ENCODE measurements around the gene ZNF775.

The ZNF775 gene

GRCh38 chr7:150360363-150361058 lies 18.6 kb upstream of the ZNF775 start:
- H3K27me3 ChIP-seq (ENCODE audit: control insufficient read depth, insufficient read depth, low read length, poor library complexity, severe bottlenecking) = no peaks in the 10 kb centered on the region
- H3K27ac ChIP-seq (ENCODE audit: insufficient read depth, low read depth, low read length, poor library complexity, severe bottlenecking) = no peak overlapping the region
- no peaks in the 10 kb centered on the region for H3K36me3 ChIP-seq (ENCODE audit: control insufficient read depth, insufficient read depth, low read length)
- WGBS, 2 experiments = 85 to 86% methylated on average over 5 of the region's 5 CpGs
- no peaks in the 10 kb centered on the region for H3K9me3 ChIP-seq (ENCODE audit: control insufficient read depth, low read length)
- H3K4me3 ChIP-seq (ENCODE audit: insufficient read depth, low read depth, low read length) = no peak overlapping the region
- peaks cover 16% of the 10 kb centered on the region for H3K4me1 ChIP-seq (ENCODE audit: control insufficient read depth, insufficient read depth, low read length)

DNA sequence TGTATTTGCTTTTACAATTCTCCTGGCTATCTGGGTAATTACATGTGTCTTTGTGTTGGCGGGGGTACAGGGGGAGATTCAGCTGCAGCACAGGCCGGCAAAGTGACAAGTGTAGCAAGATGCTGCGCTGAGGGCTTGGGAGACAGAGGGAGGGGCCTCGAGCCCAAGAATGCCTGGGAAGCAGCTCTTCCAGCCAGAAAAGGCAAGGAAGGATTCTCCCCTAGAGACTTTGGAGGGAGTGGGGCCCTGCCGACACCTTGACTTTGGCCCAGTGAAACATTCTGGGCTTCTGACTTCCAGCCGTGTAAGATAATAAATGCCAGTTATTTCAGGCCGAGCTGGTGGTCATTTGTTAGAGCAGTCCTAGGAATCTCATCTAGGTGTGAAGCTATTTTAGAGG lies 17.7 kb upstream of the ZNF775 start:
- H3K36me3 ChIP-seq (ENCODE audit: control insufficient read depth, insufficient read depth, low read length) = no peaks in the 10 kb centered on the region
- no peaks in the 10 kb centered on the region for H3K9me3 ChIP-seq (ENCODE audit: control insufficient read depth, low read length)
- no peaks in the 10 kb centered on the region for H3K27me3 ChIP-seq (ENCODE audit: control insufficient read depth, insufficient read depth, low read length, poor library complexity, severe bottlenecking)
- peak overlapping the region; percentile 16 for H3K27ac ChIP-seq (ENCODE audit: insufficient read depth, low read depth, low read length, poor library complexity, severe bottlenecking)
- 43 to 46% methylated on average over 7 of the region's 7 CpGs for WGBS, 2 experiments
- no peak overlapping the region for H3K4me3 ChIP-seq (ENCODE audit: insufficient read depth, low read depth, low read length)
- H3K4me1 ChIP-seq (ENCODE audit: control insufficient read depth, insufficient read depth, low read length) = peaks cover 16% of the 10 kb centered on the region

- H3K27ac ChIP-seq (ENCODE audit: insufficient read depth, low read depth, low read length, poor library complexity, severe bottlenecking) = peak overlapping the region; percentile 16
These were observed 17.1 kb upstream of the ZNF775 start for GRCh38 chr7:150361807-150362621.

DNA sequence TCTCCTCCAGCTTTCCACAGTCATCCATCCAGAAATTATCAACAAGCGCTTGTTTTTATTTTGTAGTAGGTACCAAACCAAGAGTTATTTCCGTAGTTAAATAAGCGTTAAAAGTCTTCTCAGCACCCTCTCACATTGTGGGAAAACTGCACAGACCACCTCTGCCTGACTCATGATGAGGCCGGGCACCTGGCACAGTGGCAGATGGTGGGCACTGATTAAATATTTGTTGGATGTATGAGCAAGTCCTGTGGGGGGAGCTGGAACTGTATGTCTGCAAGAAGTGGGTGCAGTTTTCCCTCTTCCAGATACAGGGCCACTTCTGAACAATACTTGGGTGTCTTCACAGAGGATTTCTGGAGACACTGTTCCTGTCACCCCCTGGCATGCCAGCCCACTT lies 15.8 kb upstream of the ZNF775 start:
- Histone ChIP-seq H3K36me3 (ENCODE audit: control insufficient read depth, insufficient read depth, low read length) (no peaks in the 10 kb centered on the region), H3K4me1 (ENCODE audit: control insufficient read depth, insufficient read depth, low read length) (peaks cover 16% of the 10 kb centered on the region), H3K27me3 (ENCODE audit: control insufficient read depth, insufficient read depth, low read length, poor library complexity, severe bottlenecking) (no peaks in the 10 kb centered on the region), H3K9me3 (ENCODE audit: control insufficient read depth, low read length) (no peaks in the 10 kb centered on the region), H3K4me3 (ENCODE audit: insufficient read depth, low read depth, low read length) (no peak overlapping the region), H3K27ac (ENCODE audit: insufficient read depth, low read depth, low read length, poor library complexity, severe bottlenecking) (no peak overlapping the region)
- 93 to 96% methylated on average over 4 of the region's 4 CpGs for WGBS, 2 experiments

More at GRCh38 chr7:150361807-150362621, 17.1 kb upstream of the ZNF775 start:
- no peaks in the 10 kb centered on the region for H3K27me3 ChIP-seq (ENCODE audit: control insufficient read depth, insufficient read depth, low read length, poor library complexity, severe bottlenecking)
- no peaks in the 10 kb centered on the region for H3K36me3 ChIP-seq (ENCODE audit: control insufficient read depth, insufficient read depth, low read length)
- WGBS, 2 experiments = 70 to 74% methylated on average over 17 to 18 of the region's 18 CpGs
- H3K4me3 ChIP-seq (ENCODE audit: insufficient read depth, low read depth, low read length) = no peak overlapping the region
- peaks cover 16% of the 10 kb centered on the region for H3K4me1 ChIP-seq (ENCODE audit: control insufficient read depth, insufficient read depth, low read length)
- H3K9me3 ChIP-seq (ENCODE audit: control insufficient read depth, low read length) = no peaks in the 10 kb centered on the region

GRCh38 chr7:150363872-150364271 lies 15.3 kb upstream of the ZNF775 start:
- Histone ChIP-seq H3K4me3 (ENCODE audit: insufficient read depth, low read depth, low read length) (no peak overlapping the region), H3K4me1 (ENCODE audit: control insufficient read depth, insufficient read depth, low read length) (peaks cover 16% of the 10 kb centered on the region), H3K27ac (ENCODE audit: insufficient read depth, low read depth, low read length, poor library complexity, severe bottlenecking) (no peak overlapping the region), H3K9me3 (ENCODE audit: control insufficient read depth, low read length) (no peaks in the 10 kb centered on the region), H3K27me3 (ENCODE audit: control insufficient read depth, insufficient read depth, low read length, poor library complexity, severe bottlenecking) (no peaks in the 10 kb centered on the region), H3K36me3 (ENCODE audit: control insufficient read depth, insufficient read depth, low read length) (no peaks in the 10 kb centered on the region)
- 91 to 93% methylated on average over 5 of the region's 5 CpGs for WGBS, 2 experiments

- Histone ChIP-seq H3K27ac (ENCODE audit: insufficient read depth, low read depth, low read length, poor library complexity, severe bottlenecking) (no peak overlapping the region), H3K9me3 (ENCODE audit: control insufficient read depth, low read length) (no peaks in the 10 kb centered on the region), H3K36me3 (ENCODE audit: control insufficient read depth, insufficient read depth, low read length) (no peaks in the 10 kb centered on the region), H3K4me3 (ENCODE audit: insufficient read depth, low read depth, low read length) (no peak overlapping the region), H3K4me1 (ENCODE audit: control insufficient read depth, insufficient read depth, low read length) (peaks cover 24% of the 10 kb centered on the region), H3K27me3 (ENCODE audit: control insufficient read depth, insufficient read depth, low read length, poor library complexity, severe bottlenecking) (no peaks in the 10 kb centered on the region)
- 94 to 95% methylated on average over 10 of the region's 10 CpGs for WGBS, 2 experiments
These were observed 13.9 kb upstream of the ZNF775 start for GRCh38 chr7:150365194-150365593.

GRCh38 chr7:150365673-150366398 lies 13.3 kb upstream of the ZNF775 start:
- H3K4me3 ChIP-seq (ENCODE audit: insufficient read depth, low read depth, low read length) = no peak overlapping the region
- H3K36me3 ChIP-seq (ENCODE audit: control insufficient read depth, insufficient read depth, low read length) = no peaks in the 10 kb centered on the region
- H3K27ac ChIP-seq (ENCODE audit: insufficient read depth, low read depth, low read length, poor library complexity, severe bottlenecking) = no peak overlapping the region
- H3K9me3 ChIP-seq (ENCODE audit: control insufficient read depth, low read length) = no peaks in the 10 kb centered on the region
- peaks cover 31% of the 10 kb centered on the region for H3K4me1 ChIP-seq (ENCODE audit: control insufficient read depth, insufficient read depth, low read length)
- H3K27me3 ChIP-seq (ENCODE audit: control insufficient read depth, insufficient read depth, low read length, poor library complexity, severe bottlenecking) = no peaks in the 10 kb centered on the region
- WGBS, 2 experiments = 79 to 80% methylated on average over 5 of the region's 5 CpGs

DNA sequence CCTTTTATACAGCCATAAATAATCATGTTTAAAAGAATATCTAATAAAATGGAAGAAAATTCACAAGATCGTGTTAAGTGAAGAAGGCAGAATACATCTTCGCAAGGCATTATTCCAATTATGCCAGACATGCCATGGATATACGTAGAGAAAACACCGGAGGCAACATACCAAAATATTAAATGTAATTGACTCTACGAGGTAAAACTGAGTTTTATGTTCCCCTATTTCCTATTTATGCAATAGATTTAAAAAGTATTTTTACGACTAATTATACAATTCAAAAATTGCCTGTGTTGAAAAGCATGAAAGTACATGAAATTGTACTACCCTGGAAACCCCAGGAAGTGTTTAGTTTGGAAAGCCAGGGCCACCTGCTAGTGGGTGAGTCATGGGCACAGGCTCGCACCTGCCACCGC lies 11.4 kb upstream of the ZNF775 start:
- Histone ChIP-seq H3K27ac (ENCODE audit: insufficient read depth, low read depth, low read length, poor library complexity, severe bottlenecking) (peak overlapping the region; percentile 98), H3K9me3 (ENCODE audit: control insufficient read depth, low read length) (no peaks in the 10 kb centered on the region), H3K36me3 (ENCODE audit: control insufficient read depth, insufficient read depth, low read length) (peaks cover 12% of the 10 kb centered on the region), H3K27me3 (ENCODE audit: control insufficient read depth, insufficient read depth, low read length, poor library complexity, severe bottlenecking) (no peaks in the 10 kb centered on the region), H3K4me1 (ENCODE audit: control insufficient read depth, insufficient read depth, low read length) (peaks cover 20% of the 10 kb centered on the region), H3K4me3 (ENCODE audit: insufficient read depth, low read depth, low read length) (peak overlapping the region; percentile 90)
- WGBS, 2 experiments = 74% methylated on average over 7 to 8 of the region's 8 CpGs

DNA sequence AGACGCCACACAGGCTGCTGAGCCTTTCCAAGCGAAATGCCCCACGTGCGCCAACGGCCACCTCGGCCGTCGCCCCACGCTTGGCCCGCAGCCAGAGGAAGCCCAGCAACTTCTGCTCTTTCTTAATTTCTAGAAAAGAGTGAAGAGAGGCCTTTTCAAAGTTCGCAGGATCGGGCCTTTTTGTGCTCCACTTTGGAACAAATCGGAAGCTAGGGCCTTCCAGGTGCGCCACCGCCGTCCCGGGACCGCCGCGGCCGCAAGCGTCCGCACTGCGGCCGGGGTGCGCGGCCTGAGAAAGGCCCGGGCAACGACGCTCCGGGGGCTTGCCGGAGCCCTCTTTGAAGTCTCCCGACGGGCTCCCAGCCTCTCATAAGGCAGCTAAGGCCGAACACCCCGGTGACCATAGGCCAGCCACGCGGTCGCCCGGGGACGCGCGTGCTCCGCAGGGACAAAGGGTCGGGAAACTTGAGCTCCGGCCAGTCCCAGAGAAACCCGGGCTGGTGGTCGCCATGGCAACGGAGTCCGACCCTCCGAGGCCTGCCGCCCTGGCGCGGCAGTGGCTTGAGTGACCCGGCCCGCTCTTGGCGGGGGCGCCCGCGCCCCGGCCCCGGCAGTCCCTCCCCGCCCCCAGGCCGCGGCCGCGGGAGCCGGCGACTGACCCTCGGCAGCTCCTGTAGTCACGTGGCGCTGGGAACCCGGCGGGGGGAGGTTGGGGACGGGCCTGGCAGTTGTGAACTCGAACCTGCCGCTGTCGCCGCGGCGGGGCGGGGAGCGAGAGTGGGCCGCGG lies 10.8 kb upstream of the ZNF775 start, which contains the start of gene REPIN1:
REPIN1 (plus strand) TSS at position 727 of the 788 bp plus-strand sequence. CDS start 890 bp downstream, outside the sequence.
- no peaks in the 10 kb centered on the region for H3K27me3 ChIP-seq (ENCODE audit: control insufficient read depth, insufficient read depth, low read length, poor library complexity, severe bottlenecking)
- no peaks in the 10 kb centered on the region for H3K9me3 ChIP-seq (ENCODE audit: control insufficient read depth, low read length)
- peaks cover 20% of the 10 kb centered on the region for H3K4me1 ChIP-seq (ENCODE audit: control insufficient read depth, insufficient read depth, low read length)
- 4% methylated on average over 85 of the region's 85 CpGs for WGBS, 2 experiments
- peak within 1 kb of the TSS; percentile 90 for H3K4me3 ChIP-seq (ENCODE audit: insufficient read depth, low read depth, low read length)
- H3K36me3 ChIP-seq (ENCODE audit: control insufficient read depth, insufficient read depth, low read length) = peaks cover 18% of the 10 kb centered on the region
- H3K27ac ChIP-seq (ENCODE audit: insufficient read depth, low read depth, low read length, poor library complexity, severe bottlenecking) = peak within 1 kb of the TSS; percentile 98

Measured in ectodermal cell (in vitro differentiated cells).